Measurements from ENCODE around the gene TWIST1. TPM values are rescaled to one million over a fixed set of nuclear protein-coding genes. Genes with fewer than 3 reads are reported as not detected.

The TWIST1 gene
- total RNA-seq, 1 donor from 2014 or later: not detected

GRCh38 chr7:19116121-19117090, 1.0 kb downstream of the TWIST1 start:
- Histone ChIP-seq H3K27ac (no peak overlapping the region), H3K4me3 (peak overlapping the region; percentile 49), H3K27me3 (ENCODE audit: low read depth) (peaks cover 96% of the 10 kb centered on the region), H3K9me3 (no peaks in the 10 kb centered on the region), H3K36me3 (no peaks in the 10 kb centered on the region), H3K4me1 (peaks cover 23% of the 10 kb centered on the region)
- intact Hi-C loops (cut with DNase I): no loop called here
- no peak for DNase-seq
- no peak for TF ChIP-seq CTCF (IDR thresholded peaks at IDR 0.05)
- peak; percentile 8 to 18 for ATAC-seq

- no peak for TF ChIP-seq CTCF (IDR thresholded peaks at IDR 0.05)
- Histone ChIP-seq H3K36me3 (no peaks in the 10 kb centered on the region), H3K27ac (no peak overlapping the region), H3K4me1 (peaks cover 23% of the 10 kb centered on the region), H3K27me3 (ENCODE audit: low read depth) (peaks cover 97% of the 10 kb centered on the region), H3K4me3 (no peak overlapping the region), H3K9me3 (no peaks in the 10 kb centered on the region)
- intact Hi-C loops (cut with DNase I): no loop called here
- DNase-seq (no peak), ATAC-seq (no peak)
These were observed 2.9 kb downstream of the TWIST1 start for GRCh38 chr7:19114551-19114855.

GRCh38 chr7:19113855-19114550, 3.4 kb downstream of the TWIST1 start:
- no peak for TF ChIP-seq CTCF (IDR thresholded peaks at IDR 0.05)
- Histone ChIP-seq H3K27ac (no peak overlapping the region), H3K27me3 (ENCODE audit: low read depth) (peaks cover 97% of the 10 kb centered on the region), H3K9me3 (no peaks in the 10 kb centered on the region), H3K36me3 (no peaks in the 10 kb centered on the region), H3K4me3 (no peak overlapping the region), H3K4me1 (peaks cover 23% of the 10 kb centered on the region)
- ATAC-seq (no peak), DNase-seq (no peak)
- intact Hi-C loops (cut with DNase I): no loop called here

GRCh38 chr7:19113002-19113350, 4.5 kb downstream of the TWIST1 start:
- Histone ChIP-seq H3K27ac (no peak overlapping the region), H3K36me3 (no peaks in the 10 kb centered on the region), H3K9me3 (no peaks in the 10 kb centered on the region), H3K4me3 (no peak overlapping the region), H3K4me1 (peaks cover 20% of the 10 kb centered on the region), H3K27me3 (ENCODE audit: low read depth) (peaks cover 96% of the 10 kb centered on the region)
- DNase-seq (no peak), ATAC-seq (no peak)
- TF ChIP-seq CTCF (IDR thresholded peaks at IDR 0.05): no peak
- intact Hi-C loops (cut with DNase I): no loop called here

- intact Hi-C loops (cut with DNase I): no loop called here
- no peak for ATAC-seq
- Histone ChIP-seq H3K4me1 (peaks cover 20% of the 10 kb centered on the region), H3K36me3 (no peaks in the 10 kb centered on the region), H3K27me3 (ENCODE audit: low read depth) (peaks cover 96% of the 10 kb centered on the region), H3K27ac (no peak overlapping the region), H3K9me3 (no peaks in the 10 kb centered on the region), H3K4me3 (no peak overlapping the region)
- TF ChIP-seq CTCF (IDR thresholded peaks at IDR 0.05): no peak
- DNase-seq: no peak
These were observed 5.0 kb downstream of the TWIST1 start for GRCh38 chr7:19112274-19113001.
